Measurements from ENCODE around the gene TMEM158. TPM values are rescaled to one million over a fixed set of nuclear protein-coding genes. Genes with fewer than 3 reads are reported as not detected.

TMEM158 gene
- total RNA-seq: 1 to 10 TPM in 1 of 2 donors, under 1 TPM in 1; 0.25 to 6.5 TPM
- 0.12 to 0.23 reads per million in 2 donors for total RNA-seq

GRCh38 chr3:45226206-45226915 lies at the start of gene TMEM158:
TSS of gene TMEM158 (minus strand) at chr3:45226287. CDS start at chr3:45226027, 260 bp downstream.
- ATAC-seq (peak; percentile 90), DNase-seq (peak; percentile 53 to 72 (median 70))
- Mint-ChIP-seq H3K27me3 (peaks cover 86% of the 10 kb centered on the region), H3K27ac (no peak within 1 kb of the TSS), H3K4me1 (peaks cover 15% of the 10 kb centered on the region), H3K4me3 (peak within 1 kb of the TSS; percentile 82), H3K36me3 (ENCODE audit: low read depth) (peaks cover 7% of the 10 kb centered on the region)
- no peaks in the 10 kb centered on the region for H3K9me3 ChIP-seq (ENCODE audit: control insufficient read depth, low read length, poor library complexity, severe bottlenecking)

GRCh38 chr3:45275006-45275704 lies 49.1 kb upstream of the TMEM158 start:
- H3K36me3 Mint-ChIP-seq (ENCODE audit: low read depth): peaks cover 4% of the 10 kb centered on the region
- H3K27ac Mint-ChIP-seq: no peak overlapping the region
- peaks cover 8% of the 10 kb centered on the region for H3K9me3 ChIP-seq (ENCODE audit: control insufficient read depth, low read length, poor library complexity, severe bottlenecking)
- peaks cover 38% of the 10 kb centered on the region for H3K27me3 Mint-ChIP-seq
- ATAC-seq: no peak
- DNase-seq: no peak
- no peaks in the 10 kb centered on the region for H3K4me1 Mint-ChIP-seq
- no peak overlapping the region for H3K4me3 Mint-ChIP-seq

- H3K27ac Mint-ChIP-seq: no peak overlapping the region
- no peak for DNase-seq
- peaks cover 8% of the 10 kb centered on the region for H3K36me3 Mint-ChIP-seq (ENCODE audit: low read depth)
- peaks cover 49% of the 10 kb centered on the region for H3K27me3 Mint-ChIP-seq
- no peaks in the 10 kb centered on the region for H3K4me1 Mint-ChIP-seq
- no peak overlapping the region for H3K4me3 Mint-ChIP-seq
- H3K9me3 ChIP-seq (ENCODE audit: control insufficient read depth, low read length, poor library complexity, severe bottlenecking): peaks cover 8% of the 10 kb centered on the region
- no peak for ATAC-seq
Observed at GRCh38 chr3:45273681-45274515, 47.8 kb upstream of the TMEM158 start.

GRCh38 chr3:45272828-45273470 lies 46.9 kb upstream of the TMEM158 start:
- H3K36me3 Mint-ChIP-seq (ENCODE audit: low read depth): peaks cover 6% of the 10 kb centered on the region
- no peak for DNase-seq
- H3K27me3 Mint-ChIP-seq: peaks cover 57% of the 10 kb centered on the region
- peaks cover 8% of the 10 kb centered on the region for H3K9me3 ChIP-seq (ENCODE audit: control insufficient read depth, low read length, poor library complexity, severe bottlenecking)
- no peak for ATAC-seq
- no peaks in the 10 kb centered on the region for H3K4me1 Mint-ChIP-seq
- H3K27ac Mint-ChIP-seq: no peak overlapping the region
- H3K4me3 Mint-ChIP-seq: no peak overlapping the region

- Mint-ChIP-seq H3K27ac (no peak overlapping the region), H3K4me1 (peaks cover 2% of the 10 kb centered on the region), H3K4me3 (no peak overlapping the region), H3K27me3 (peaks cover 61% of the 10 kb centered on the region), H3K36me3 (ENCODE audit: low read depth) (peaks cover 6% of the 10 kb centered on the region)
- no peak for DNase-seq
- peaks cover 8% of the 10 kb centered on the region for H3K9me3 ChIP-seq (ENCODE audit: control insufficient read depth, low read length, poor library complexity, severe bottlenecking)
- ATAC-seq: no peak
Observed at GRCh38 chr3:45272032-45272810, 46.1 kb upstream of the TMEM158 start.

- ATAC-seq (no peak), DNase-seq (no peak)
- H3K27me3 Mint-ChIP-seq: peaks cover 64% of the 10 kb centered on the region
- H3K36me3 Mint-ChIP-seq (ENCODE audit: low read depth): peaks cover 5% of the 10 kb centered on the region
- H3K27ac Mint-ChIP-seq: no peak overlapping the region
- peaks cover 5% of the 10 kb centered on the region for H3K4me1 Mint-ChIP-seq
- no peaks in the 10 kb centered on the region for H3K9me3 ChIP-seq (ENCODE audit: control insufficient read depth, low read length, poor library complexity, severe bottlenecking)
- no peak overlapping the region for H3K4me3 Mint-ChIP-seq
Observed at GRCh38 chr3:45269952-45270351, 43.9 kb upstream of the TMEM158 start.

- no peak for ATAC-seq
- H3K27ac Mint-ChIP-seq: no peak overlapping the region
Observed at GRCh38 chr3:45267097-45267496, 41.0 kb upstream of the TMEM158 start.

GRCh38 chr3:45261333-45262110 lies 35.4 kb upstream of the TMEM158 start:
- ATAC-seq (no peak), DNase-seq (no peak)
- H3K27me3 Mint-ChIP-seq: peaks cover 47% of the 10 kb centered on the region
- H3K9me3 ChIP-seq (ENCODE audit: control insufficient read depth, low read length, poor library complexity, severe bottlenecking): no peaks in the 10 kb centered on the region
- no peak overlapping the region for H3K4me3 Mint-ChIP-seq
- peaks cover 1% of the 10 kb centered on the region for H3K36me3 Mint-ChIP-seq (ENCODE audit: low read depth)
- H3K4me1 Mint-ChIP-seq: peaks cover 2% of the 10 kb centered on the region
- H3K27ac Mint-ChIP-seq: no peak overlapping the region

More at GRCh38 chr3:45267097-45267496, 41.0 kb upstream of the TMEM158 start:
- H3K4me1 Mint-ChIP-seq: peaks cover 5% of the 10 kb centered on the region
- H3K27me3 Mint-ChIP-seq: peaks cover 47% of the 10 kb centered on the region
- no peak for DNase-seq
- H3K4me3 Mint-ChIP-seq: no peak overlapping the region
- no peaks in the 10 kb centered on the region for H3K9me3 ChIP-seq (ENCODE audit: control insufficient read depth, low read length, poor library complexity, severe bottlenecking)
- H3K36me3 Mint-ChIP-seq (ENCODE audit: low read depth): peaks cover 5% of the 10 kb centered on the region

- no peaks in the 10 kb centered on the region for H3K9me3 ChIP-seq (ENCODE audit: control insufficient read depth, low read length, poor library complexity, severe bottlenecking)
- Mint-ChIP-seq H3K36me3 (ENCODE audit: low read depth) (peaks cover 2% of the 10 kb centered on the region), H3K4me3 (no peak overlapping the region), H3K4me1 (peaks cover 2% of the 10 kb centered on the region), H3K27ac (no peak overlapping the region), H3K27me3 (peaks cover 45% of the 10 kb centered on the region)
- ATAC-seq (no peak), DNase-seq (no peak)
Observed at GRCh38 chr3:45259133-45259532, 33.0 kb upstream of the TMEM158 start.

GRCh38 chr3:45258317-45258716 lies 32.2 kb upstream of the TMEM158 start:
- Mint-ChIP-seq H3K4me3 (no peak overlapping the region), H3K27ac (no peak overlapping the region), H3K27me3 (peaks cover 42% of the 10 kb centered on the region), H3K36me3 (ENCODE audit: low read depth) (peaks cover 2% of the 10 kb centered on the region), H3K4me1 (peaks cover 2% of the 10 kb centered on the region)
- no peaks in the 10 kb centered on the region for H3K9me3 ChIP-seq (ENCODE audit: control insufficient read depth, low read length, poor library complexity, severe bottlenecking)
- DNase-seq (no peak), ATAC-seq (no peak)

- H3K4me1 Mint-ChIP-seq: peaks cover 2% of the 10 kb centered on the region
- peaks cover 24% of the 10 kb centered on the region for H3K27me3 Mint-ChIP-seq
- no peak overlapping the region for H3K4me3 Mint-ChIP-seq
- H3K9me3 ChIP-seq (ENCODE audit: control insufficient read depth, low read length, poor library complexity, severe bottlenecking): no peaks in the 10 kb centered on the region
- no peak for DNase-seq
- H3K36me3 Mint-ChIP-seq (ENCODE audit: low read depth): peaks cover 2% of the 10 kb centered on the region
- no peak overlapping the region for H3K27ac Mint-ChIP-seq
- ATAC-seq: no peak
Observed at GRCh38 chr3:45253316-45253715, 27.2 kb upstream of the TMEM158 start.

- Mint-ChIP-seq H3K27me3 (peaks cover 19% of the 10 kb centered on the region), H3K4me1 (peaks cover 2% of the 10 kb centered on the region), H3K4me3 (no peak overlapping the region), H3K36me3 (ENCODE audit: low read depth) (peaks cover 2% of the 10 kb centered on the region), H3K27ac (no peak overlapping the region)
- DNase-seq (no peak), ATAC-seq (no peak)
- H3K9me3 ChIP-seq (ENCODE audit: control insufficient read depth, low read length, poor library complexity, severe bottlenecking): no peaks in the 10 kb centered on the region
Observed at GRCh38 chr3:45252826-45253225, 26.7 kb upstream of the TMEM158 start.
